CD14-positive monocyte (primary cell): ENCODE data around the gene CCDC85C. TPM values are rescaled to one million over a fixed set of nuclear protein-coding genes. Genes with fewer than 3 reads are reported as not detected.

Source experiments
- DNase-seq, 3 donors: peaks; one replicate each; pipeline ENCODE4 v3.0.0-alpha.2; 2011 to 2022
- H2AFZ ChIP-seq: 2 replicates; pipeline ENCODE4 v1.6.0; 2012; ENCODE audit warnings: mild to moderate bottlenecking, low read depth, low read length, inconsistent platforms; ENCODE audit not compliant: insufficient read depth, poor library complexity, severe bottlenecking
- H3K27ac ChIP-seq, 2 donors: 1 replicate in 1 of 2; 2 replicates in 1 of 2; pipeline ENCODE4 v1.5.1; 2012 to 2013; ENCODE audit warnings: low read length in 2 of 2, control low read depth in 1 of 2, inconsistent platforms in 1 of 2, low read depth in 1 of 2, mild to moderate bottlenecking in 1 of 2
- H3K27me3 ChIP-seq, 2 donors: one replicate each; pipeline versions ENCODE4 v1.6.0 to v1.6.1; 2011 to 2013; ENCODE audit warnings: low read length in 2 of 2; ENCODE audit not compliant: control insufficient read depth in 2 of 2, insufficient read depth in 2 of 2
- H3K36me3 ChIP-seq, 2 donors: replicated peaks in 1 of 2; 1 replicate in 1 of 2; 2 replicates in 1 of 2; pipeline versions ENCODE4 v1.5.1 to v1.6.1; 2012 to 2013; ENCODE audit warnings: low read length in 2 of 2, control low read depth in 1 of 2, inconsistent platforms in 1 of 2, mild to moderate bottlenecking in 1 of 2; ENCODE audit not compliant: insufficient read depth in 2 of 2, control insufficient read depth in 1 of 2
- H3K4me1 ChIP-seq, 2 donors: 1 replicate in 1 of 2; 2 replicates in 1 of 2; pipeline versions ENCODE4 v1.5.1 to v1.6.1; 2012 to 2013; ENCODE audit warnings: low read length in 2 of 2, control low read depth in 1 of 2, inconsistent platforms in 1 of 2, mild to moderate bottlenecking in 1 of 2, moderate library complexity in 1 of 2; ENCODE audit not compliant: insufficient read depth in 2 of 2, control insufficient read depth in 1 of 2
- H3K4me2 ChIP-seq: replicated peaks from 2 replicates; pipeline ENCODE3; 2012; ENCODE audit warnings: low read length, moderate library complexity, mild to moderate bottlenecking; ENCODE audit not compliant: poor library complexity, severe bottlenecking; ENCODE audit errors: extremely low read depth
- H3K4me3 ChIP-seq, 3 experiments: fragments of 200-600 bp in 1 of 3; sonication (generic) in 1 of 3; replicated peaks in 1 of 3; 1 replicate in 2 of 3; 2 replicates in 1 of 3; pipeline ENCODE4 v1.5.1; 2011 to 2013; ENCODE audit warnings: low read length in 3 of 3, mild to moderate bottlenecking in 3 of 3, control low read depth in 2 of 3, low read depth in 2 of 3, inconsistent platforms in 1 of 3, moderate library complexity in 1 of 3
- H3K79me2 ChIP-seq: 2 replicates; pipeline ENCODE4 v1.6.0; 2012; ENCODE audit warnings: mild to moderate bottlenecking, control low read depth, inconsistent platforms, low read length, moderate library complexity; ENCODE audit not compliant: insufficient read depth
- H3K9ac ChIP-seq: 2 replicates; pipeline ENCODE4 v1.6.0; 2017; ENCODE audit warnings: low read length, mild to moderate bottlenecking; ENCODE audit not compliant: insufficient read depth, poor library complexity, severe bottlenecking
- H3K9me3 ChIP-seq, 2 donors: replicated peaks in 1 of 2; 1 replicate in 1 of 2; 2 replicates in 1 of 2; pipeline versions ENCODE4 v1.5.1 to v1.6.1; 2012 to 2013; ENCODE audit warnings: low read length in 2 of 2, control low read depth in 1 of 2; ENCODE audit not compliant: control insufficient read depth in 1 of 2, insufficient read depth in 1 of 2
- H4K20me1 ChIP-seq: 2 replicates; pipeline ENCODE4 v1.6.0; 2012; ENCODE audit warnings: mild to moderate bottlenecking, low read length, control low read depth, moderate library complexity; ENCODE audit not compliant: insufficient read depth
- H3K27ac Mint-ChIP-seq, 7 donors: one replicate each; pipeline ENCODE4 v1.8.0; 2020; ENCODE audit warnings: mild to moderate bottlenecking in 7 of 7, mixed read lengths in 7 of 7, moderate library complexity in 6 of 7, inconsistent platforms in 2 of 7
- H3K27me3 Mint-ChIP-seq, 3 donors: one replicate each; pipeline ENCODE4 v1.8.0; 2021 to 2022; ENCODE audit warnings: low read depth in 3 of 3, mild to moderate bottlenecking in 3 of 3, mixed read lengths in 3 of 3, moderate library complexity in 3 of 3, inconsistent platforms in 1 of 3
- H3K36me3 Mint-ChIP-seq, 2 donors: one replicate each; pipeline ENCODE4 v1.8.0; 2020; ENCODE audit warnings: mixed read lengths in 2 of 2, inconsistent platforms in 1 of 2, mild to moderate bottlenecking in 1 of 2
- H3K4me1 Mint-ChIP-seq: one replicate; pipeline ENCODE4 v1.8.0; 2020; ENCODE audit warnings: mild to moderate bottlenecking, mixed read lengths
- H3K4me3 Mint-ChIP-seq, 2 donors: one replicate each; pipeline ENCODE4 v1.8.0; 2020; ENCODE audit warnings: mild to moderate bottlenecking in 2 of 2, mixed read lengths in 2 of 2, moderate library complexity in 1 of 2
- H3K9me3 Mint-ChIP-seq, 7 donors: one replicate each; pipeline ENCODE4 v1.8.0; 2020 to 2022; ENCODE audit warnings: mixed read lengths in 7 of 7, mild to moderate bottlenecking in 6 of 7, moderate library complexity in 6 of 7, inconsistent platforms in 2 of 7
- WGBS: methylation state at CpG from one replicate; pipeline ENCODE4 v1.1.5; 2013; ENCODE audit warnings: missing lambda C conversion rate; ENCODE audit not compliant: insufficient coverage; 5-methylcytosine and 5-hydroxymethylcytosine counted together
- intact Hi-C, 2 donors: fragments of 100-400 bp; cut with micrococcal nuclease; formaldehyde crosslinking; loops; one replicate each; pipeline versions ENCODE4 v1.15.0 to v1.15.1; 2023
- polyA plus RNA-seq, 3 donors: library from polyadenylated mRNA; depleted of rRNA in 1 of 3; unstranded in 2 of 3; stranded (reverse) in 1 of 3; fragments of 300-500 nt in 2 of 3; fragments of >200 nt in 1 of 3; fragmentation: Illumina TruSeq in 2 of 3; gene quantifications; 1 replicate in 2 of 3; 2 replicates in 1 of 3; pipeline ENCODE4 v1.2.3, GENCODE V29; 2012 to 2021
- TF ChIP-seq, protein P1 (sequence below): fragments of 200-600 bp; IDR thresholded peaks from one replicate; pipeline ENCODE4 v1.8.0; 2022; ENCODE audit warnings: antibody characterized with exemption, mild to moderate bottlenecking

The CCDC85C gene
- polyA plus RNA-seq, 3 donors = under 0.01 to 0.03 TPM; not detected in 1

GRCh38 chr14:99542566-99542965 is 61.4 kb downstream of the CCDC85C start:
- H4K20me1 ChIP-seq = no peaks in the 10 kb centered on the region
- Mint-ChIP-seq H3K27ac (no peak overlapping the region), H3K4me3 (no peak overlapping the region), H3K4me1 (no peaks in the 10 kb centered on the region), H3K36me3 (no peaks in the 10 kb centered on the region), H3K27me3 (peaks cover 1 to 10% (median 6%) of the 10 kb centered on the region in 3 donors), H3K9me3 (no peaks in the 10 kb centered on the region)
- no peak for DNase-seq
- no peak overlapping the region for H3K27ac ChIP-seq
- intact Hi-C loops = no loop called here
- H3K36me3 ChIP-seq = no peaks in the 10 kb centered on the region
- H3K27me3 ChIP-seq = no peaks in the 10 kb centered on the region
- H3K4me3 ChIP-seq = no peak overlapping the region
- no peak overlapping the region for H2AFZ ChIP-seq
- no peaks in the 10 kb centered on the region for H3K4me1 ChIP-seq
- no peak overlapping the region for H3K4me2 ChIP-seq
- TF ChIP-seq, protein P1, sequence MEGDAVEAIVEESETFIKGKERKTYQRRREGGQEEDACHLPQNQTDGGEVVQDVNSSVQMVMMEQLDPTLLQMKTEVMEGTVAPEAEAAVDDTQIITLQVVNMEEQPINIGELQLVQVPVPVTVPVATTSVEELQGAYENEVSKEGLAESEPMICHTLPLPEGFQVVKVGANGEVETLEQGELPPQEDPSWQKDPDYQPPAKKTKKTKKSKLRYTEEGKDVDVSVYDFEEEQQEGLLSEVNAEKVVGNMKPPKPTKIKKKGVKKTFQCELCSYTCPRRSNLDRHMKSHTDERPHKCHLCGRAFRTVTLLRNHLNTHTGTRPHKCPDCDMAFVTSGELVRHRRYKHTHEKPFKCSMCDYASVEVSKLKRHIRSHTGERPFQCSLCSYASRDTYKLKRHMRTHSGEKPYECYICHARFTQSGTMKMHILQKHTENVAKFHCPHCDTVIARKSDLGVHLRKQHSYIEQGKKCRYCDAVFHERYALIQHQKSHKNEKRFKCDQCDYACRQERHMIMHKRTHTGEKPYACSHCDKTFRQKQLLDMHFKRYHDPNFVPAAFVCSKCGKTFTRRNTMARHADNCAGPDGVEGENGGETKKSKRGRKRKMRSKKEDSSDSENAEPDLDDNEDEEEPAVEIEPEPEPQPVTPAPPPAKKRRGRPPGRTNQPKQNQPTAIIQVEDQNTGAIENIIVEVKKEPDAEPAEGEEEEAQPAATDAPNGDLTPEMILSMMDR = no peak
- WGBS = 97% methylated on average over 13 of the region's 13 CpGs
- H3K9ac ChIP-seq = no peak overlapping the region
- no peaks in the 10 kb centered on the region for H3K9me3 ChIP-seq
- H3K79me2 ChIP-seq = no peaks in the 10 kb centered on the region

- H3K27ac ChIP-seq = no peak overlapping the region
- no peak for DNase-seq
- intact Hi-C loops = no loop called here
- Mint-ChIP-seq H3K9me3 (no peaks in the 10 kb centered on the region), H3K27me3 (peaks cover 1 to 9% (median 6%) of the 10 kb centered on the region in 3 donors), H3K27ac (no peak overlapping the region), H3K4me1 (no peaks in the 10 kb centered on the region), H3K36me3 (no peaks in the 10 kb centered on the region), H3K4me3 (no peak overlapping the region)
- no peak overlapping the region for H3K9ac ChIP-seq
- no peak overlapping the region for H3K4me3 ChIP-seq
- no peaks in the 10 kb centered on the region for H4K20me1 ChIP-seq
- H3K36me3 ChIP-seq = no peaks in the 10 kb centered on the region
- H2AFZ ChIP-seq = no peak overlapping the region
- H3K27me3 ChIP-seq = no peaks in the 10 kb centered on the region
- H3K4me2 ChIP-seq = no peak overlapping the region
- H3K4me1 ChIP-seq = no peaks in the 10 kb centered on the region
- TF ChIP-seq, protein P1 = no peak
- no peaks in the 10 kb centered on the region for H3K9me3 ChIP-seq
- 69% methylated on average over 11 of the region's 18 CpGs for WGBS
- no peaks in the 10 kb centered on the region for H3K79me2 ChIP-seq
Measured at GRCh38 chr14:99541677-99542470, 62.1 kb downstream of the CCDC85C start.
